Measurements from ENCODE around the gene UBE4B.

Gene UBE4B

DNA sequence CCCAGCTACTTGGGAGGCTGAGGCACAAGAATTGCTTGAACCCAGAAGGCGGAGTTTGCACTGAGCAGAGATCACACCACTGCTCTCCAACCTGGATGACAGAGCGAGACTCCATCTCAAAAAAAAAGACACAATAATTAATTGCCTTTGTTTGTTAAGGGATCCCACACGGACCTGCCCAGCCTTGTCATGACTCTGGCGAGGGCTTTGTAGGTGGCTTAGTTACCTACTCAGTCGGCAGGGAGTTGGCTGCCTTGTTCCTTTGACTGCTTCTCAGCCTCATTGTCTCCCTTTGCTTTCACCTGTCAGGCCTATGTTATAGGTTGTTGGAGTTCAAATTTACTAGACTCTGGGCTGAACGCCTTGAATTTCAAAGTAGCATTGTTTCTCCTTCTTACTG, 82.0 kb downstream of the UBE4B start:
- no peak for DNase-seq (ENCODE audit: low read depth, low spot score)

DNA sequence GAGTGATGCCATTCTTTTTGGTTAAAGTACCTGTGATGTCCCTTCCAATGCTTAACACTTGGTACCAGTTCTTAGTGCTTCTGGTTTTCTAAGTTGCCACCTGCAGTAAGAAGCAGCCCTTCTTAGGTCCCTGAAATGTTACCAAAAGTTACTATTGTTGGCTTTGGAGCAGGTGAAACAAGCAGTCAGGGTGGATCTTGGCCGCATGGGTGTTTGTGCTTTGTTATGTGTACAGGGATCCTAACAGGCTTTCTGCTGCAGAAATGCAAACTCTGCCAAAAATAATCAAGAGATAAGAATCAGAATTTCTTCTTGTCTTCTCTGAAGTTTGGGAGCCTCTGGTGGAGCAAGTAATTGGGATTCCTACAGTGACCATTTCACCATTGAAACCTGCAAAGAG, 84.4 kb downstream of the UBE4B start:
- DNase-seq (ENCODE audit: low read depth, low spot score) = no peak

DNA sequence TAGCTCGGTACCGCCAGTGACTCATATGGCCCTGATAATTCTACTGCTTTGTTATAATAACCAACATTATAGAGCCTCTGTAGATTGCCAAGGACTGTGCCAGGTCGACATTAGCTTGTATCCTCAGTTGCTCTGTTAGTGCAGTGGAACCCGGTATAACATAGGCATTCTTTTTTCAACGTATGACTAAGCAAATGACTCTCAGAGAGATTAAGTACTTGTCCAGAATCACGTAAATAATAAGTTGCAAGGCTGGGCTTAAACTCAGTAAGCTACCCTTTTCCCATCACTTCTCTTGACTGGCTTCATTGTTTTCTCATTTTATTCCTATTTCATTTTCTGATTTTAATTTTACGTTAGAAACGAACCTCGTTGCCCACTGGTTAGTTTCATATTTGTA, 85.1 kb downstream of the UBE4B start:
- DNase-seq (ENCODE audit: low read depth, low spot score) = peak; percentile 13

DNA sequence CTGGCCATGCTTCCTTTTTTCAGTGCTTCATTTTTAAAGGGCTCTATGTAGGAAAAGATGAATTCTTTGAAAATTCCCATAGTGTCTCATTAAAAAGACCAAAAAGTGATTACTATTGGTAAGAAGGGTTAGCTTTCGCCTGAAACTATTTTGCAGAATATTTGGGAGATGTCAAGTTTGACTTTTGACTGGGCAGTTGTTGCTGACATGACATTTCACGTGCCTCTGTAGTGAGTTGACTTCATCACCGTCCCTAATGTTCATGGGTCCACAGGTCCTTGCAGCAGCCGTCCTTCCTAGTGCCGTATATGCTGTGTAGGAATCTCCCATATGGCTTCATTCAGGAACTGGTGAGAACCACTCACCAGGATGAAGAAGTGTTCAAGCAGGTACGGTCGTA, 88.9 kb downstream of the UBE4B start:
- DNase-seq (ENCODE audit: low read depth, low spot score) = no peak

DNA sequence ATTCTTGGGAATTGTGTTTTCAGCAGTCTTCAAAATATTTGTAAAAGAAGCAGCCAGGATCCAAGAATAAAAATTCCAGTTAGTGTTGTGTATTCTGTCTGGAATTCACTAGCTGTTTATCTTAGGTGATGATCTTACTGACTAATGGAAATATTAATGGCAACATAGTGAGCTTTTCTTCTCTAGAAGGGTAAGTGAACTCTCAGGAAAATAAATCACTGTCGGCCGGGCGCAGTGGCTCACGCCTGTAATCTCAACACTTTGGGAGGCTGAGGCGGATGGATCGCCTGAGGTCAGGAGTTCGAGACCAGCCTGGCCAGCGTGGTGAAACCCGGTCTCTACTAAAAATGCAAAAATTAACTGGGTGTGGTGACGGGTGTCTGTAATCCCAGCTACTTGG, 90.2 kb downstream of the UBE4B start:
- DNase-seq (ENCODE audit: low read depth, low spot score) = peak; percentile 66

DNA sequence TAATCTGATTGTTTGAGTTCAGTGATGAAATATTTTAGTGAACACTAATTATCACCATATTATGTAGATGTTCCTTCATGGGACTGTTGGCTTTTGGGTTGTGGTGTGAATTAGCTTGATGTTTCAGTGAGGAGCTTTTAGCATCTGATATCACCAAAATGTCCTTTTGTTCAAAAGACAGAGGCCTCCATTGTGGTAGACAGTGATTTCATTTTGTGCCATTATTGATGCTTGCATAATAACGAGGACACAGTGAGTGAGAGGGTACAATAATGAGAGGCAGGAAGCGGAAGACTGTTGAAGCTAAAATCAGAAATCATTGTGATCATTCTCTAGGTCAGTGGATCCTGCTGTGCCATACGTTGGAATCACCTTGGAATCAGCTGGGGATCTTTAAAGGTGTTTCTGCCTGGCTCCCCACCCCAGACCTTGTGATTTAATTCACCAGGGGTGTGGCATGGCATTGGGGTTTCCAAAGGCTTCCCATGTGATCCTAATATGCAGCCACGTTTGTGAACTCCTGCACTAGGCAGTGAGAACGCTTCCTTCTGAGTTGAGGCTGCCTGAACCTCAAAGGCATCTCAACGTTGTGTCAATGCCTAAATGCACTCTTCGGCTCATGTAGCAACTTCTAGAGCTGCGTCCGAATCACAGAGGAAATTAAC, 95.5 kb downstream of the UBE4B start:
- no peak for DNase-seq (ENCODE audit: low read depth, low spot score)

DNA sequence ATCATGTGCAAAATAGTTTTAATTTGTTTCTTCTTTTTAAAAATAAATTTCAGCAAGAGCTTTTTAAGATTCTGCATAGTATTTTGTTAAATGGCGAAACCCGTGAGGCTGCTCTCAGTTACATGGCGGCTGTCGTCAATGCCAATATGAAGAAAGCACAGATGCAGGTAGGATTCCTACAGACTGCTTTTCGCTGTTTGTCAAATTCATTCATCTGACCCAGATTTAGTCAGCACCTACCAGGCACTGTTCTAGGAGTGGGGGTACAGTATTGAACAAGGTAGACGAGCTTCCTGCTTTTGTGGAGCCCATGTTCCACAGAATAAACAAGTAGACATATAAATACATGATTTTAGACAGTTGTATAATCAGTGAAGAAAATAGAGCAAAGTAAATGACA, 99.6 kb downstream of the UBE4B start:
- no peak for DNase-seq (ENCODE audit: low read depth, low spot score)

DNA sequence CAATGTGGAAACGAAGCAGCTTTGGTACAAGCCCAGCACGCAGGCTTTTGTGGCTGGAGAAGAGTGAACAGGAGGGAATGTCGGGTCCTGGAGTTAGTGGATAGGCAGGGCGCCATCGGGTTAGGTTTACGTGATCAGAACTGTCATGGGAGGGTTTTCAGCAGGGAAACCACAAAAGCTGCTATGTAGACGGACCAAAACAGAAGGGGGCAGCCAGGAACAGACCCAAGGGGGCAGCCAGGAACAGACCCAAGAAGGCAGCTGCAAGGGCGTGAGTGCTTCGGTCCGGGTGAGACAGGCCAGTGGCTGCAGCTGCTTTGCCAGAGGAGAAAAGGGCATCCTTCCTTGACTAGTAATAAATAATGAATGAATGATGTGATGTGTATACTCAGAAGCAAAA, 100.1 kb downstream of the UBE4B start:
- DNase-seq (ENCODE audit: low read depth, low spot score) = no peak

DNA sequence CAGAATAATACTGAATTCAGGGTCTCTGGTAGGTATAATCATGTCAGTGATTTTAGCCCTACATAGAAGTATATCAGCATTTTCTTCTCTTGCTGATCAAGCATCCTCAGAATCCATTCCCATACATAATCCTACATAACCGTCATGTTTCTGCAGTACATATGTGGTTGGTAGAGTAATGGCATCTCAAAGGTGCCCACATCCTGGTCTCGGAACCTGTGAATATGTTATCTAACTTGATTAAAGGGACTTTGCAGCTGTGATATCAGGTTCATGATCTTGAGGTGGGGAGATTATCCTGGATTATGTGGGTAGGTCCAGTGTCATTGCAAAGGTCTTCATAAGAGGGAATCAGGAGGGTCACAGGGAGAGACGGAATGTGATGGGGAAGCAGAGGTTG, 108.2 kb downstream of the UBE4B start:
- DNase-seq (ENCODE audit: low read depth, low spot score) = no peak

DNA sequence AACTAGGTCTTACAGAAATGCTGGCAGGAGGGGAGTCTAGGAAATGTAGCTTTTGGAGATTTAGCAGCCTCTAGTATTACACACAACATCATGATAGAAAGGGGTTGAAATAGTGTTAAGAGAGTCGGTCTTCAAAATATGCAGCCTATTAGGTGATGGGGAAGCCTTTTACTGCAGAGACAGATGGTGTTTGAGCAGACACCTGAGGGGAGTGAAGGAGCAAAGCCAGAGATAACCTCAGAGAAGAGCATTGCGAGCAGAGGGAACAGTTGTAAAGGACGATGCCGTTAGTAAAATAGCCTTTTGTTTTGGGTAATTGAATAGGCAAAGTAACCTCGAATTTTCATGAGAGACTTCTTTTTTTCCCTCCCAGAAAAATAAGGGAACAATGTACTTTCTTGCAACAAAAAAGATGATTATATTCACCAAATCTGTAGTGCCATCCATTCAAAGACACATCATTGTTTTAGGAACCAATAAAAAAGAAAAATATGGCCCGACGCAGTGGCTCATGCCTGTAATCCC, 111.3 kb downstream of the UBE4B start:
- no peak for DNase-seq (ENCODE audit: low read depth, low spot score)

DNA sequence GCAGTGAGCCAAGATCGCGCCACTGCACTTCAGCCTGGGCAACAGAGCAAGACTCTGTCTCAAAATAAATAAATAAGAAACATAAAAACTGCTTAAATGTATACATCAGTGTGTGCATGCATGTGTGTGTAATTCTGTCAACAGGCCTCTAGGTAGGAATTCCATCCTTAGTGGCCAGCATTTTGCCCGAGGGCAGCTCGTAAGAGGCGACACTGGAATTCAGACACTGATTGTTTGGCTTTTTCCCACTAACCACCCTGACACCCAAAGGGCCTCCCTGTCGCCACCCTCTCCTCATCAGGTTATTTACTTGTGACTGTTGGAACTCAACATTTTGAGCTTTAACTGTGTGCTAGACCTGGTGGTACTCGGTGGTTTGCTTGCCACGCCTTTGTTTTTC, 113.6 kb downstream of the UBE4B start:
- DNase-seq (ENCODE audit: low read depth, low spot score) = no peak

DNA sequence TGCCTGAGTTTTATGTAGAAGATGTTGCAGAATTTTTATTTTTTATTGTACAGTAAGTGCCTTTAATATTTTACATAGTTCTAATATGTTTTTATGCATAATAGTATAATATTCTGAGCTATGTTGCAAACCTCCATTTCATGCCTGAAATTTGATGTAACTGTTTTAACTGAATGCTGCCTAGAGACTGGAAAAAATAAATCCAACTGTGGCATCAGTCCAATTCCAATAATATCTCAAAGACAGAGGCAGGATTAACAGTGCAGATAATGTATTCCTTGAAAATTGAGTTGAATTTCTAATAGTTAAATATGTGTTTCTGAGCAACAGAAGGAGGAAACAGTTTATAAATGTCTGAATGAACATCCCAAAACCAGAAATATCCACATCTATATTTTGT, 116.5 kb downstream of the UBE4B start:
- DNase-seq (ENCODE audit: low read depth, low spot score) = no peak

DNA sequence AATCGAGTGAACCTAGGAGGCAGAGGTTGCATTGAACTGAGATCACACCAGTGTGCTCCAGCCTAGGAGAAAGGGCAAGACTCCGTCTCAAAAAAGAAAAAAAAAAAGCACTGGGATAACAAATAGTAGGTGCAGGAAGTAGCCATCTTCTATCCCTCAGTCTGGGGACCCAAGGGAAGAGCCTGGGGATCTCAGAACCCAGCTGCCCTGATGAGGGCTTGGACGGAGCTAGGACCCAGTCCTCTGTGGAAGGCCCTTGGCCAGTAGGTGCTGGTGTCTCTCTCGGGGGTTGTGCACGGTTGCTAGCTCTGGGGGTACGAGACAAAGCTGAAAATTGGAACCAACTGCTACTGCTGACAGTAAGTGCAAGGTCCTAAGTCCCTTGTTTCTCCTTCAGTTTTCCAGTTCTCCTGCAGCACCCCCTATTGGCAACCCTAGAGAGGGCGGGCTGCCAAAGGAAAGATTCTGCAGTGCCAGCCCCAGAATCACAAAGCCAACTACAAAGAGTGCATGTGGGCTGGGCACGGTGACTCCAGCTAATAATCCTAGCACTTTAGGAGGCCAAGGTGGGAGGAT, 120.0 kb downstream of the UBE4B start:
- DNase-seq (ENCODE audit: low read depth, low spot score) = peak; percentile 74

DNA sequence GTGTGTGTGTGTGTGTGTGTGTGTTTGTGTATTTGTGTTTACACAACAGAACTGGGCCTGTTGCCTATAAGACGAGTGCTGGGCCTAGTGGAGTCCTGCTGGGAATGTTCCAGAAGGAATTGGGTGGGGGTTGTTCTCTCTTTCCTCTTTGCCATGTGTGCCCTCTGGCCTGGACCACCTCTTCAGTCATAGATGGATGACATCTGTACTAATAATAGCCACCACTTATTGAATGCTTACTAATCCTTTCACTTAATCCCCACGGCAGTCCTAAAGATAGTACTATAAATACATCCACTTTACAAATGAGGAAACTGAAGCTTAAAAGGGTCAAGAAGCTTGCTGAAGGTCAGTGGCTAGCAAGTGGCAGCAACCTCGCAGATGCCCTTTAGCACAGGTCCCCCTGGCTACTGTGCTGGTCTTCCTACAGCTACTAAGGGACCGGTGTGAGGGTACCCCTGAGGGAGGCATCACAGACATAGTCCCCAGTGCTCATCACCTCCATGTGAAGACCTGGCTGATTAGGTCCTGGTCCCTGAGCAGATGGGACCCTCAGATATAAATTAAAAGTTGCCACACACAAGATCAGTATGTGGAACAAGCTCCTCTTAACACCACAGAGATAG, 122.4 kb downstream of the UBE4B start:
- no peak for DNase-seq (ENCODE audit: low read depth, low spot score)

DNA sequence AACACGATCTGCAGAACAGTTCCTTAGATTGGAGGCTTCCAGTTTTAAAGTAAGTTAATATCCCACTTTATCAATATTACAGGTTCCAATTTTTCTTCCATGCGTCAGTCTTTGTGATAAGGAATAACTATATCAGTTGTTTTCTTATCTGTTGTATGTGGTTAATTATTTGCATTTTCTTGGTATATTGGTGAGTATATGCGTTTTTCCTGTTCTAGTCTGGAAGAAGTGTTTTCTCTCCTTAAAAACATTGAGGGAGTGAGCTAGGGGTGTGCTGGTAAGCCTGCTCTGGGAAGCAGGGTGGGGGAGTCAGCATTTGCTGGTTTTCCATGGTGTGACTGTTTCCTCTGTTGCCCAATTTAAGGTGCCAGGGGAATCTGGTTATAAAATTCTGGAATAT, 127.4 kb downstream of the UBE4B start:
- DNase-seq (ENCODE audit: low read depth, low spot score) = no peak

DNA sequence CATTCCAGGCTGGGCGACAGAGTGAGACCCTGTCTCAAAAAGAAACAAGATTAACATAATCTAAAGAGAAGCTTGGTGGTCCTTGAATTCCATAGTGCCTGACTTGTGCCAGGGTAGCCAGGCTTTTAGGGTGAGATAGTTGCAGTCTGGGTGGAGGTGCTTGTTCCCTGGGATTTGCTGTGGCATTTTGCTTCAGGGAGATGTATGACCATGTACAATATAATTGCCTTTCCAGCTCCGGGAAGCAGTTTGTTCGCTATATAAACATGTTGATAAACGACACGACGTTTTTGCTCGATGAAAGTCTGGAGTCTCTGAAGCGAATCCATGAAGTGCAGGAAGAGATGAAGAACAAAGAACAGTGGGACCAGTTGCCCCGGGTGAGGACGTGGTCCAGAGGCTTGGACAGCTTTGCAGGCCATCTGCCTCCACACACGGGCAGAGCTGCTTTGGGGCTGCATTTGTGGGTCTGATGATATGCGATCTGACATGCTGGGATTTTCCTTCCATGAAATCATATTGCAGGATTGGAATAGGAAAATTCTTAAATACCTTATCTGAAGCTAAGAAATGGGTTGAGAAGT, 128.2 kb downstream of the UBE4B start:
- DNase-seq (ENCODE audit: low read depth, low spot score) = no peak

DNA sequence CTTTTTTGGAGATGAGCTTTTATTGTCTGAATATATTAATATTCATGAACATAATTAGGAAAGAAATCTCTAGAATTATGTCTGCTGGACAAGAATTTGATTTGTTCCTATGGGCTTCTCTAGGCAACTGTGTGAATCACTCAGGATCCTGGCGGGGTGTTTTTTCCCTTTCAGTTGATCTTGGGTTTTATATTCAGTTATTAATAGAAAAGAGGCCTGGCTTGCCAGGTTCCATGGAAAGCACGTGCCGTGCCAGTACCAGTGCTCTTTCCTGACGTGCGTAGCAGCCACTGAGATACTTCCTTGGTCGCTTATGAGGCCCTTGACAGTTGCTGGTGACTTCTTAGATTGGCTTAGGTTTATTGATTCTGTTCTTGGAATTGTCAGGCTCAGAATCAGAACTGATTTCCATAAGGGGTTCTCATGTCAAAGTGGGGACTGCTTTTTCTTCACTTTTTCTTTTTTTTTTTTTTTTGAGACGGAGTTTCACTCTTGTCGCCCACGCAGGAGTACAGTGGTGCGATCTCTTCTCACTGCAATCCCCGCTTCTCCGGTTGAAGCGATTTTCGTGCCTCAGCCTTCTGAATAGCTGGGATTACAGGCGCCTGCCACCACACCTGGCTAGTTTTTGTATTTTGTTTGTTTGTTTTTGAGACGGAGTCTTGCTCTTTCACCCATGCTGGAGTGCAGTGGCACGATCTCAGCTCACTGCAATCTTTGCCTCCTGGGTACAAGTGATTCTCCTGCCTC, 129.0 kb downstream of the UBE4B start:
- DNase-seq (ENCODE audit: low read depth, low spot score) = no peak

DNA sequence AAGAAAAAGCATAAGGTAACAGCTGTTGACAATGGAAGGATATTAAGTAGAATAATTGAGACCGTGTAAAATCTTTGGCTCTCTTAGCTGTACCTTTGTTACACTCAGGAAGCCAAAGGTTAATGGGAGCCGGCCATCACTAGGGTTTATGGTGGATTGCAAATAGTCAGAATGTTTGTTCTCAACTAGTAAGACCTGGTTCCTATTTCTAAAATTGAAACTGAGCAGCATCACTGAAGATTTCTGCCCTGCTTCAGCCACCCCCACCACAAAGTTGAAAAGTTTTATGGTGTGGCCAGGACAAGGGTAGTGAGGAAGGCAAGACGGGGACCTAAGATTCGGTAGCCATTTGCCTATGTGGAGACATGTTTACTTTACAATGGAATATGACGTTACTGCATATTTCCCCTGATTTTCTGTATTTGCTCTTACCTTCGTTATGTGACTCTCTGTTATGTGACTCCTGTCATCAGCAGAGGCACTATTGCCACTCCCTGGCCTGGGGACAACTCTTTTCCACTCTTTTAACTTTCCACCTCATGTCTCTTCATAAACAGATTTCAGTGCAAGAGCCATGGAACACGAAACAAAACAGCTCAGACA, 136.3 kb downstream of the UBE4B start:
- DNase-seq (ENCODE audit: low read depth, low spot score) = no peak

DNA sequence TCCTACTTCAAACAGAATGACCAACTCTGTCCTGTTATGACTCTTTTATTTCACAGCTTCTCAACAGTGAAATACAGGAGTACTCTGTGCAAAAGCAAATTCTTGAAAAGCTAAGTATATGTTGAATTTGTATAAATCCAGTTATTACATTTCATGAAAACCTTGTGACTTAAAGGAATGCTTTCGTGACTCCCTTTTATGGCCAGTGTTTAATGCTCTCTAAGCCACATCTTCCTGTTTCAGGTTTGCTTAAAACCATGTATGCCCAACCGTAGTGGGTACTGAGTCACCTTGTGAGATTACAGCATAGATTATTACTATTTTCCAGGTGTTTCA, 137.4 kb downstream of the UBE4B start:
- DNase-seq (ENCODE audit: low read depth, low spot score) = no peak

DNA sequence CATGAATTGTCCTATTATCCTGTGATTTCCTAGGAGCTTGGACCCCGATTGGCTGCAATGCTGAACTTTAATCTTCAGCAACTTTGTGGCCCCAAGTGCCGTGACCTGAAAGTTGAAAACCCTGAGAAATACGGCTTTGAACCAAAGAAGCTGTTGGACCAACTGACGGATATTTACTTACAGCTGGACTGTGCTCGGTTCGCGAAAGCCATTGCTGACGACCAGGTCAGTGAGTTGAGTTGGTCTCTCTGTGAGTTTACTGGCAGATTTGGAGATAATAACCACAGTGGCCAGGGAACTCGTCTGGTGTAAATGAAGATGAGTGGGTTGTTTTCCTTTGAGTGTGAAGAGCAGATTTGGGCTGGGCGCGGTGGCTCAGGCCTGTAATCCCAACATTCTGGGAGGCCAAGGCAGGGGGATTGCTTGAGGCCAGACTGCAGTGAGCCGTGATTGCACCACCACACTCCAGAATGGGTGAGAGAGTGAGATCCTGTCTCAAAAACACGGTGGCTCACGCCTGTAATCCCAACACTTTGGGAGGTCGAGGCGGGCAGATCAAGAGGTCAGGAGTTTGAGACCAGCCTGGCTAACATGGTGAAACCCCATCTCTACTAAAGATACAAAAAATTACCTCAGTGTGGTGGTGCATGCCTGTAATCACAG, 138.5 kb downstream of the UBE4B start:
- DNase-seq (ENCODE audit: low read depth, low spot score) = no peak

DNA sequence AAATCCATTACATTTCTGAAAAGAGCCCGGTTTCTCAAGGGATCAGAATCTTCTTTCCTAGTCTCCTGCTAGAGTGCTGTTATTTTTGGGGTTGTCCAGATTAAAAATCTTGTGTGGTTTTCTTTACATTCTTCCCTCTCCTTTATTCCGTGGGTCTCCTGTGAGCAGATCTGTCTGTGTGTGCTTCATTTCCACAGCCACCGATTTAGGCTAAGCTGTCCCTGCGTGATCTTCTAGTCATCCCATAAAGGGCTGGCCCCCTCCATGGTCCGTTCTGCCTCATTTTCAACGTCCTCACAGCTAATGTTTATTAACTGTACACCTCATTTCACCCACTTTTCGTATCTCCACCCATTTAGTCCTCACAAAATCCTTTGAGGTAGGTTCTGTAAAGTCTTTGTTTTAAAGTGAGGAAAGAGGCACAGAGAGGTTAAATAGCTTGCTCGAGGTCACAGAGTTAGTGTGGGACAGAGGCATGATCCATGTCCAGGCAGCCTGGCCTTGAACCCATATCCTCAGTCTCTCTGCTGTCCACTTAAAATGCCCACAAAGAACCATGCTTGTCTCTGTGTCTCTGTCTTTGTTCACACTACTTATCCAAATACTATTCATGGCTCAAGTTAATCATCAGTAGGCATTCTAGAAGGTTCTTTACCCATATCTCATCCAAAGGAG, 139.4 kb downstream of the UBE4B start:
- DNase-seq (ENCODE audit: low read depth, low spot score) = no peak

Measured in astrocyte of the hippocampus (primary cell).